Ishikawa (cell line): ENCODE data around the gene ZNF836.

Source experiments
- CEBPB ChIP-seq: IDR thresholded peaks from 2 replicates; pipeline ENCODE4 v1.6.1; 2012
- CREB1 ChIP-seq: IDR thresholded peaks from 2 replicates; pipeline ENCODE4 v1.6.1; 2012; ENCODE audit warnings: low read depth
- EP300 ChIP-seq: IDR thresholded peaks from 2 replicates; pipeline ENCODE4 v1.6.1; 2012; ENCODE audit warnings: borderline replicate concordance
- MAX ChIP-seq: IDR thresholded peaks from 2 replicates; pipeline ENCODE4 v1.6.1; 2012
- RAD21 ChIP-seq: IDR thresholded peaks from 2 replicates; pipeline ENCODE4 v1.6.1; 2012; ENCODE audit warnings: low read depth
- REST ChIP-seq: IDR thresholded peaks from 2 replicates; pipeline ENCODE4 v1.6.1; 2012; ENCODE audit warnings: low read depth, mild to moderate bottlenecking
- TAF1 ChIP-seq: IDR thresholded peaks from 2 replicates; pipeline ENCODE4 v1.6.1; 2012; ENCODE audit warnings: low read depth, mild to moderate bottlenecking
- YY1 ChIP-seq: IDR thresholded peaks from 2 replicates; pipeline ENCODE4 v1.6.1; 2012; ENCODE audit warnings: low read depth

GRCh38 chr19:52115526-52116053 lies 55.8 kb downstream of the ZNF836 start:
- TF ChIP-seq CEBPB, result no peak
- TF ChIP-seq REST, result no peak
- TF ChIP-seq YY1, result no peak
- no peak for TF ChIP-seq CREB1
- no peak for TF ChIP-seq MAX
- no peak for TF ChIP-seq EP300
- no peak for TF ChIP-seq RAD21
- no peak for TF ChIP-seq TAF1
